ENCODE data around the gene ATG16L2.

DNA sequence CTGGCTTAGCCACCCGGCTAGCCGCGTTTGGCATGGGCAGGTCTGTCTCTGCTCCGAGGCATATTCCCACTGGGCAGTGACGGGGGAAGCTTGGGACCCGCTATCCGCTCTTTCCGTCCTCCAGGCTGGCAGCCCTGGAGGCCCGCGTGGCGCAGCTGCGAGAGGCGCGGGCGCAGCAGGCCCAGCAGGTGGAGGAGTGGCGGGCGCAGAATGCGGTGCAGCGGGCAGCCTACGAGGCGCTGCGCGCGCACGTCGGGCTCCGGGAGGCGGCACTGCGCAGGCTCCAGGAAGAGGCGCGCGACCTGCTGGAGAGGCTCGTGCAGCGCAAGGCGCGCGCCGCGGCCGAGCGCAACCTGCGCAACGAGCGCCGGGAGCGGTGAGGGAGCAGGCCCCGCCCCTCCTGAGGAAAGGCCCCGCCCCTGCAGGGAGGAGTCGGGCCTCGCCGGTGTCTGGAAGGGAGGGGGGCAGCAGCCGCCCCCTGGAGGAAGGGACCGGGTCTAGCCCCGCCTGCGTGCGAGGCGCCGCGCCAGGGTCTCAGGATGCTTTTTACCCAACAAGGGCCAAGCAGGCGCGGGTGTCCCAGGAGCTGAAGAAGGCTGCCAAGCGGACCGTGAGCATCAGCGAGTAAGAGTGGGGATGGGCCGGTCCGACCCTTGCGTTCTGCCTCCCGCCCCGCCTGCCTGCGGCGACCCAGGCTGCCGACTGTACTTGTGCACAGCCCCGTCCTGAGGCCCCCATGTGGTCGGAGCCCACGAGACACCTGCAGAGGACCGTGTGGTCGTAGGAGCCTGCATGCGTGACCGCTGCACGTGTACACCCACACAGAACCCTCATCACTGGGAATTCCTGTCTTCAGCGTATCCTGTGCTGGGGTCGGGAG, 7.9 kb downstream of the ATG16L2 start:
- TF ChIP-seq, protein P1, sequence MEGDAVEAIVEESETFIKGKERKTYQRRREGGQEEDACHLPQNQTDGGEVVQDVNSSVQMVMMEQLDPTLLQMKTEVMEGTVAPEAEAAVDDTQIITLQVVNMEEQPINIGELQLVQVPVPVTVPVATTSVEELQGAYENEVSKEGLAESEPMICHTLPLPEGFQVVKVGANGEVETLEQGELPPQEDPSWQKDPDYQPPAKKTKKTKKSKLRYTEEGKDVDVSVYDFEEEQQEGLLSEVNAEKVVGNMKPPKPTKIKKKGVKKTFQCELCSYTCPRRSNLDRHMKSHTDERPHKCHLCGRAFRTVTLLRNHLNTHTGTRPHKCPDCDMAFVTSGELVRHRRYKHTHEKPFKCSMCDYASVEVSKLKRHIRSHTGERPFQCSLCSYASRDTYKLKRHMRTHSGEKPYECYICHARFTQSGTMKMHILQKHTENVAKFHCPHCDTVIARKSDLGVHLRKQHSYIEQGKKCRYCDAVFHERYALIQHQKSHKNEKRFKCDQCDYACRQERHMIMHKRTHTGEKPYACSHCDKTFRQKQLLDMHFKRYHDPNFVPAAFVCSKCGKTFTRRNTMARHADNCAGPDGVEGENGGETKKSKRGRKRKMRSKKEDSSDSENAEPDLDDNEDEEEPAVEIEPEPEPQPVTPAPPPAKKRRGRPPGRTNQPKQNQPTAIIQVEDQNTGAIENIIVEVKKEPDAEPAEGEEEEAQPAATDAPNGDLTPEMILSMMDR (IDR thresholded peaks at IDR 0.05) = peak; percentile 52
- TF ChIP-seq EZH2 (IDR thresholded peaks at IDR 0.05; ENCODE audit: borderline replicate concordance, insufficient read depth, low read depth, low read length, poor library complexity, severe bottlenecking) = no peak
